Germinal center (tissue), 1 donor: ENCODE measurements around the gene ZNF254.
"Not testable (repeated sequence)": the region's sequence is repeated elsewhere in the genome, so short reads cannot be mapped to it uniquely, and the experiment has no call there.

Experiments used
- DNase-seq: peaks from one replicate; pipeline ENCODE4 v3.0.0; 2012; ENCODE audit warnings: mixed read lengths, low spot score

Gene ZNF254

DNA sequence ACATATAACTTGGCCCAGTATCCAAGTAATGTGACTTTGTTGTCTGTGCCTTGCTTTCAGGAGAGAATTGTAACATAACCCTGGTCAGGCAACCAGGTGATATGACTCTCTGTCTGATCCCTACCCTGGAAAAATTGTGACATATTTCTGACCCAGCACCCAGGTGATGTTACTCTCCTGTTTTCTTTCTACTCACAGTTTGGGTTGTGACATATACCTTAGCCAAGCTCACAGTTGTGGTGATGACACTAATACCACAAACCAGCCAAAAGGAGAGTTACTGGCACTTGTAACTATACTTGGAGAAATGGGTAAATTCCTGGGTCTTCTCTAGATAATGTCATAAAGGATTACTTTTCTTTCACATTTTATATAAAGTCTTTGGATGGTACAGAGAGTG, 14.3 kb upstream of the ZNF254 start:
- no peak for DNase-seq

GRCh38 chr19:24073807-24074206, 13.2 kb upstream of the ZNF254 start:
- DNase-seq, result no peak

DNA sequence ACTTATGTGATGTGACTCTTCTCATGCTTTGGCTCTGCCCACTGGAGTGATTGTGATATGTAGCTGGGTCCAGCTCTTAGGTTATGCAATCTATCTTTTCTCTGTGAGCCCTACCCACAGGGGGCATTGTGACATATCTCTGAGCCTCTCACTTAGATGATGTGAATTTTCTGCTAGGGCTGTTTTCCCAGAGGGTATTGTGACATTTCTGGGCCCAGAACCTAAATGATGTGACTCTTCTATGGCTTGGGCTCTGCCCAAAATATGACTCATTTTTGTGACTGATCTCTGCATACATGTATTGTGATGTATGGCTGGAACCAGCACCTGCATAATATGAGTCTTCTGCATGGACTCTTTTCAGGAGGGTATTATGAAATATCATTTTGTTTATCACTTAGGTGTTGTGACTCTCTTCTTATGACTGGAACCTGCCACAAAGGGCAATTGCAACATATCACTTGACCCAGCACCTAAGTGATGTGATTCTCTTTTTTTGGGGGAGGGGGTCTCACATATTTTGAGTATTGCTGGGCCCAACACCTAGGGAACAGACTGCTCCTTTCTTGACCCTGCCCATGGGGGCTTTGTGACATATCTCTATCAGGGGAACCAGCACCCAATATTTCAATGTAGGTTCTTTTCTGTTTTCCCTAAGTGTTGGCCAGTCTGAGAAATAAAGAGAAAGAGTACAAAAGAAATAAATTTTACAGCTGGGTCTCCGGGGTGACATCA, 12.1 kb upstream of the ZNF254 start:
- no peak for DNase-seq

DNA sequence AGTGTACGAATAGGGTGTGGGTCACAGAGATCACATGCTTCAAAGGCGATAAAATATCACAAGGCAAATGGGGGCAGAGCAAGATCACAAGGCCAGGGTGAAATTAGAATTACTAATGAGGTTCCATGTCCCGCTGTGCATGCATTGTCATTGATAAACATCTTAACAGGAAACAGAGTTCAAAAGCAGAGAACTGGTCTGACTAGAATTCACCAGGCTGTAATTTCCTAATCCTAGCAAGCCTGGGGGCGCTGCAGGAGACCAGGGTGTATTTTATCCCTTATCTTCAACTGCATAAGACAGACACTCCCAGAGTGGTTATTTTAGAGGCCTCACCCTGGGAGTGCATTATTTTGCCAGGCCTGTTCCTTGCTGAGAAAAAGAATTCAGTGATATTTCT, 11.5 kb upstream of the ZNF254 start:
- not testable (repeated sequence) for DNase-seq

GRCh38 chr19:24078680-24079079, 8.3 kb upstream of the ZNF254 start:
- DNase-seq, result no peak

DNA sequence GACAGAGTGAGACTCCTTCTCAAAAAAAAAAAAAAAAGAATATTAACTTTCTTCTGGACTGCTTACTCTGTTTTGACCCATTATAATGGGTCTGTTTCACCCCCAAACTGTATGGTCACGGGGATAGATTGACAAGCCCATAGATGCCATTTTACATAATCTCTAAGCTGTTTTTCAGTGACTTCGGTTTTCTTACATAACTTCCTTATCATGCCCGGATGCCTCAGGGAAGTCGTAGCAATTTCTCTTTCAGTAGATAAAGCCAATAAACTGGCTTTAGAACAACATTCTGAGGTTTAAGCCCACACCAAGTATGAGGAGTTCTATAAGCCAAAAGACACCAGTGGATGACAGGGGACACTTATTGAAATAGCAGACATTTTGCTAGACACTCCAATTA, 5.9 kb upstream of the ZNF254 start:
- no peak for DNase-seq

- DNase-seq, result no peak
These were observed 11.4 kb downstream of the ZNF254 start for GRCh38 chr19:24098359-24098758.

- no peak for DNase-seq
These were observed 12.8 kb downstream of the ZNF254 start for GRCh38 chr19:24099829-24100228.

- DNase-seq, result not testable (repeated sequence)
These were observed 13.6 kb downstream of the ZNF254 start for GRCh38 chr19:24100597-24100996.

DNA sequence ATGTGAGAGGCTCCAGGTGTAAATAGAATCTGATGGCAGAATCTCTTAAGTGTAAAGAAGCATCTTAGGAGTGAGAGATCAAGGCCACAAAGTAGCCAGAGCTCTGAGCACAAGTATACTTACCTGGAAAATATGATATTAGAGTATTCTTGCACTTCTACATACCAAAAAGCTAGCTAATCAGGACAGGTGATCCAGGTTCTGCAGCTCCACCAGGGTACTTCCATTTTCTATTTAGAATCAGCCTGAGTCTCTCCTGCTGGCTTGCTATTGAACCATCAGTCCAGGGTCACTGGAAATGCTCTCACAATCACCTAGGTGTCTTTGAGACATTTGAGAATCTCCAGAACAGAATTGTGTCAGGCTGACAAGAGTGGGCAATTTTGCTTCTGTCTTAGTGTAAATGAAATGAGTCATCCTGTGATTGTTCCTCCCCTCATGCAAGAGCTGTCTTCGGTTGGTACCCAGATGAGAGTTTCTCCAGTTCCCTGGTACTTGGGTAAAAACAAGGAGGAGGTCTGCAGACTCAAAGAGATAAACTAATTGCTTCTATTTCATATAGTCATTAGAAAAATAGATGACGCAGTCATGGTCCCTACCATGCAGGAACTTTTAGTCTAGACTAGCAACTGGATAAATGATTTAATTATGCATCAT, 14.6 kb downstream of the ZNF254 start:
- DNase-seq, result no peak

DNA sequence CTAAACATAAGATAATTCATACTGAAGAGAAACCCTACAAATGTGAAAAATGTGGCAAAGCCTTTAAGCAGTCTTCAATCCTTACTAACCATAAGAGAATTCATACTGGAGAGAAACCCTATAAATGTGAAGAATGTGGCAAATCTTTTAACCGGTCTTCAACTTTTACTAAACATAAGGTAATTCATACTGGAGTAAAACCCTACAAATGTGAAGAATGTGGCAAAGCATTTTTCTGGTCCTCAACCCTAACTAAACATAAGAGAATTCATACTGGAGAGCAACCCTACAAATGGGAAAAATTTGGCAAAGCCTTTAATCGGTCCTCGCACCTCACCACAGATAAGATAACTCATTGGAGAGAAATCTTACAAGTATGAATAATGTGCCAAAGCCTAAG, 40.6 kb downstream of the ZNF254 start:
- no peak for DNase-seq

- no peak for DNase-seq
These were observed 53.1 kb downstream of the ZNF254 start for GRCh38 chr19:24140099-24140498.

DNA sequence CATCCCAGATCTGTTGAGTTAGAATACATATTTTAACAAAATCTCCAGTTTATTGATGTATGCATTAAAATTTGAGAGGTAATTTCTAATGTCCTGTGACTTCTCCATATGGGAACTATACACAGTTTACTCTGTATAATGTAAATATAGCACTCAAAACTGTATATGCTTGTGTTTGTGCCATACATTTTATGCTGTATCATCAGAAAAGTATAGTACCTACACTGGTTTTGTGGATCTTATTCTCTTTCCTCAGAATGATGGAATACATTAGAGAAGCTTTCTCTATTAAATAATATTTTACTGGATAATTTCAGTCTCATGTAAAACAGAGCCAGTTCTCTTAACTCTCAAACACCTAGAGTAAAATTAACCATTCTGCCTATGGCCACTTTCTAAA, 53.6 kb downstream of the ZNF254 start:
- no peak for DNase-seq

GRCh38 chr19:24141612-24142011, 54.6 kb downstream of the ZNF254 start:
- DNase-seq, result no peak

- DNase-seq, result no peak
These were observed 55.8 kb downstream of the ZNF254 start for GRCh38 chr19:24142771-24143170.

- no peak for DNase-seq
These were observed 72.7 kb downstream of the ZNF254 start for GRCh38 chr19:24159707-24160106.

GRCh38 chr19:24166055-24166454, 79.1 kb downstream of the ZNF254 start:
- no peak for DNase-seq

DNA sequence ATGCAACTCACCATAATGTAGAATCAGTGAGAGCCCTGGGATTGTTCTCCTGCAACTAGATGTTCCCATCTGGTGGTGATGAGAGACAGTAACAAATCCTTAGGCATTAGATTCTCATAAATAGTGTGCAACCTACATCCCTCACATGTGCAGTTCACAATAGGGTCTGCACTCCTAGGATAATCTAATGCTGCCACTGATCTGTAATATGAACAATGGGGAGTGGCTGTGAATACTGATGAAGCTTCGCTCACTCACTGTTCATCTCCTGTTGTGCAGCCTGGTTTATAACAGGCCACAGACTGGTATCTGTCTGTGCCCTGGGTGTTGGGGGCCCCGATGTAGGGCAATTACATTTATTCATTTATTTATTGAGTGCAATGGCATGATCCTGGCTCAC, 86.9 kb downstream of the ZNF254 start:
- no peak for DNase-seq

- DNase-seq, result no peak
These were observed 90.7 kb downstream of the ZNF254 start for GRCh38 chr19:24177686-24178085.

DNA sequence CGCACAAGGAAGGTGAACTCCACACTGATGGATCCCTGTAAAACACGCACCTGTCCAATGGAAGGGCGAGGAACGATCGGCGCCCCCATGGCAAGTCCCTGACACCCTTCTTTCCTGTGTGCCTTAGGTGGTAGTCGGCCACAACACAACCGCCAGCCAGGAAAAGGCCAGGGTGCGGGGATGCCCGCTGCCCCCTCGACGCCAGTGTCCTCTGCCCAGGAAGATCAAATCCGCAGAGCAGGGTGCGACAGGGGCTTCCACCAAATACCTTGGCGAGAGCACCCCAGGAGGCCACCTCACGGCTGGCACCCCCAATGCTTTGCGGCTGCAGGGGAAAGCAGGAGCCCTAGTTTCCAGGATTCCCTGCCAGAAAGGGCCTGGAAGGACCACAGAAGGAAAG, 91.2 kb downstream of the ZNF254 start:
- DNase-seq, result no peak
